ENCODE measurements around the gene EFTUD2. TPM values are rescaled to one million over a fixed set of nuclear protein-coding genes. Genes with fewer than 3 reads are reported as not detected.
"Not testable (repeated sequence)": the region's sequence is repeated elsewhere in the genome, so short reads cannot be mapped to it uniquely, and the experiment has no call there.

Gene EFTUD2
- total RNA-seq, 1 donor from 2014 or later, result 92.3 TPM

GRCh38 chr17:44846206-44846605, 53.0 kb downstream of the EFTUD2 start:
- ATAC-seq, result no peak

- ATAC-seq, result no peak
These were observed 54.8 kb downstream of the EFTUD2 start for GRCh38 chr17:44844390-44844830.

GRCh38 chr17:44842748-44843147, 56.5 kb downstream of the EFTUD2 start:
- no peak for ATAC-seq

GRCh38 chr17:44840936-44841335, 58.3 kb downstream of the EFTUD2 start:
- no peak for ATAC-seq

GRCh38 chr17:44840274-44840673, 59.0 kb downstream of the EFTUD2 start:
- no peak for ATAC-seq

- ATAC-seq, result no peak
These were observed 62.0 kb downstream of the EFTUD2 start for GRCh38 chr17:44837196-44837595.

GRCh38 chr17:44832805-44833204, 66.4 kb downstream of the EFTUD2 start:
- ATAC-seq, result no peak

- ATAC-seq, result no peak
These were observed 67.9 kb downstream of the EFTUD2 start for GRCh38 chr17:44831371-44831770.

GRCh38 chr17:44830359-44831288, 68.6 kb downstream of the EFTUD2 start:
- no peak for ATAC-seq

GRCh38 chr17:44829523-44830358, 69.5 kb downstream of the EFTUD2 start, which contains the start of gene GJC1:
GJC1 (minus strand) TSS chr17:44830287; CDS start chr17:44805817, 24,470 bp downstream.
- ATAC-seq, result peak; percentile 38

GRCh38 chr17:44828919-44829522, 70.2 kb downstream of the EFTUD2 start:
- ATAC-seq, result no peak

- ATAC-seq, result no peak
These were observed 71.4 kb downstream of the EFTUD2 start for GRCh38 chr17:44827863-44828262.

- ATAC-seq, result no peak
These were observed 73.0 kb downstream of the EFTUD2 start for GRCh38 chr17:44826123-44826790.

- ATAC-seq, result not testable (repeated sequence)
These were observed 74.0 kb downstream of the EFTUD2 start for GRCh38 chr17:44825236-44825635.

GRCh38 chr17:44820631-44821212, 78.5 kb downstream of the EFTUD2 start:
- peak; percentile 71 for ATAC-seq

- ATAC-seq, result not testable (repeated sequence)
These were observed 80.7 kb downstream of the EFTUD2 start for GRCh38 chr17:44818508-44818907.

- ATAC-seq, result no peak
These were observed 87.0 kb downstream of the EFTUD2 start for GRCh38 chr17:44812263-44812662.

- not testable (repeated sequence) for ATAC-seq
These were observed 90.4 kb downstream of the EFTUD2 start for GRCh38 chr17:44808656-44809388.

- no peak for ATAC-seq
These were observed 91.1 kb downstream of the EFTUD2 start for GRCh38 chr17:44808156-44808555.

GRCh38 chr17:44807817-44808155, 91.5 kb downstream of the EFTUD2 start:
- no peak for ATAC-seq

Measured in esophagus mucosa (tissue), 1 donor.